ENCODE results near the gene USP12.

Gene USP12

GRCh38 chr13:27118428-27119054, 53.1 kb downstream of the USP12 start:
- H3K36me3 ChIP-seq (ENCODE audit: control insufficient read depth in 1 of 2, insufficient read depth in 2 of 2, low read length in 2 of 2), result peaks cover 2 to 4% of the 10 kb centered on the region in 2 donors
- no peaks in the 10 kb centered on the region for H3K27me3 ChIP-seq (ENCODE audit: low read depth, low read length)
- H3K4me3 ChIP-seq (ENCODE audit: low read depth in 1 of 2, low read length in 2 of 2), result no peak overlapping the region
- H3K9me3 ChIP-seq (ENCODE audit: control insufficient read depth in 1 of 2, low read length in 2 of 2), result no peaks in the 10 kb centered on the region
- peaks cover 7 to 20% of the 10 kb centered on the region in 2 donors for H3K4me1 ChIP-seq (ENCODE audit: control insufficient read depth in 1 of 2, insufficient read depth in 2 of 2, low read length in 2 of 2)
- no peak overlapping the region for H3K27ac ChIP-seq (ENCODE audit: low read length)

GRCh38 chr13:27117952-27118351, 53.7 kb downstream of the USP12 start:
- Histone ChIP-seq H3K36me3 (ENCODE audit: control insufficient read depth in 1 of 2, insufficient read depth in 2 of 2, low read length in 2 of 2) (peaks cover 3 to 4% of the 10 kb centered on the region in 2 donors), H3K4me1 (ENCODE audit: control insufficient read depth in 1 of 2, insufficient read depth in 2 of 2, low read length in 2 of 2) (peaks cover 7 to 20% of the 10 kb centered on the region in 2 donors), H3K27ac (ENCODE audit: low read length) (no peak overlapping the region), H3K4me3 (ENCODE audit: low read depth in 1 of 2, low read length in 2 of 2) (no peak overlapping the region), H3K9me3 (ENCODE audit: control insufficient read depth in 1 of 2, low read length in 2 of 2) (no peaks in the 10 kb centered on the region), H3K27me3 (ENCODE audit: low read depth, low read length) (no peaks in the 10 kb centered on the region)

GRCh38 chr13:27117158-27117557, 54.5 kb downstream of the USP12 start:
- Histone ChIP-seq H3K9me3 (ENCODE audit: control insufficient read depth in 1 of 2, low read length in 2 of 2) (no peaks in the 10 kb centered on the region), H3K27ac (ENCODE audit: low read length) (no peak overlapping the region), H3K4me1 (ENCODE audit: control insufficient read depth in 1 of 2, insufficient read depth in 2 of 2, low read length in 2 of 2) (peaks cover 7 to 20% of the 10 kb centered on the region in 2 donors), H3K27me3 (ENCODE audit: low read depth, low read length) (no peaks in the 10 kb centered on the region), H3K36me3 (ENCODE audit: control insufficient read depth in 1 of 2, insufficient read depth in 2 of 2, low read length in 2 of 2) (peaks cover 3 to 4% of the 10 kb centered on the region in 2 donors), H3K4me3 (ENCODE audit: low read depth in 1 of 2, low read length in 2 of 2) (no peak overlapping the region)

GRCh38 chr13:27113436-27113835, 58.2 kb downstream of the USP12 start:
- H3K27ac ChIP-seq (ENCODE audit: low read length), result no peak overlapping the region
- H3K4me3 ChIP-seq (ENCODE audit: low read depth in 1 of 2, low read length in 2 of 2), result no peak overlapping the region
- H3K9me3 ChIP-seq (ENCODE audit: control insufficient read depth in 1 of 2, low read length in 2 of 2), result no peaks in the 10 kb centered on the region

GRCh38 chr13:27112006-27112405, 59.6 kb downstream of the USP12 start:
- H3K36me3 ChIP-seq (ENCODE audit: control insufficient read depth in 1 of 2, insufficient read depth in 2 of 2, low read length in 2 of 2), result peaks cover 3 to 4% of the 10 kb centered on the region in 2 donors
- H3K27me3 ChIP-seq (ENCODE audit: low read depth, low read length), result no peaks in the 10 kb centered on the region
- H3K4me1 ChIP-seq (ENCODE audit: control insufficient read depth in 1 of 2, insufficient read depth in 2 of 2, low read length in 2 of 2), result no peaks in the 10 kb centered on the region
- H3K9me3 ChIP-seq (ENCODE audit: control insufficient read depth in 1 of 2, low read length in 2 of 2), result no peaks in the 10 kb centered on the region
- H3K27ac ChIP-seq (ENCODE audit: low read length), result no peak overlapping the region
- no peak overlapping the region for H3K4me3 ChIP-seq (ENCODE audit: low read depth in 1 of 2, low read length in 2 of 2)

More at GRCh38 chr13:27113436-27113835, 58.2 kb downstream of the USP12 start:
- peaks cover 3 to 4% of the 10 kb centered on the region in 2 donors for H3K36me3 ChIP-seq (ENCODE audit: control insufficient read depth in 1 of 2, insufficient read depth in 2 of 2, low read length in 2 of 2)
- peaks cover 4 to 12% of the 10 kb centered on the region in 2 donors for H3K4me1 ChIP-seq (ENCODE audit: control insufficient read depth in 1 of 2, insufficient read depth in 2 of 2, low read length in 2 of 2)
- no peaks in the 10 kb centered on the region for H3K27me3 ChIP-seq (ENCODE audit: low read depth, low read length)

GRCh38 chr13:27110056-27110746, 61.4 kb downstream of the USP12 start:
- Histone ChIP-seq H3K27me3 (ENCODE audit: low read depth, low read length) (no peaks in the 10 kb centered on the region), H3K4me1 (ENCODE audit: control insufficient read depth in 1 of 2, insufficient read depth in 2 of 2, low read length in 2 of 2) (no peaks in the 10 kb centered on the region), H3K4me3 (ENCODE audit: low read depth in 1 of 2, low read length in 2 of 2) (no peak overlapping the region), H3K36me3 (ENCODE audit: control insufficient read depth in 1 of 2, insufficient read depth in 2 of 2, low read length in 2 of 2) (peaks cover 5 to 7% of the 10 kb centered on the region in 2 donors), H3K9me3 (ENCODE audit: control insufficient read depth in 1 of 2, low read length in 2 of 2) (no peaks in the 10 kb centered on the region), H3K27ac (ENCODE audit: low read length) (no peak overlapping the region)

- Histone ChIP-seq H3K9me3 (ENCODE audit: control insufficient read depth in 1 of 2, low read length in 2 of 2) (no peaks in the 10 kb centered on the region), H3K27ac (ENCODE audit: low read length) (no peak overlapping the region), H3K4me3 (ENCODE audit: low read depth in 1 of 2, low read length in 2 of 2) (no peak overlapping the region), H3K36me3 (ENCODE audit: control insufficient read depth in 1 of 2, insufficient read depth in 2 of 2, low read length in 2 of 2) (peaks cover 5 to 12% of the 10 kb centered on the region in 2 donors), H3K4me1 (ENCODE audit: control insufficient read depth in 1 of 2, insufficient read depth in 2 of 2, low read length in 2 of 2) (no peaks in the 10 kb centered on the region), H3K27me3 (ENCODE audit: low read depth, low read length) (no peaks in the 10 kb centered on the region)
Observed at GRCh38 chr13:27106144-27106543, 65.5 kb downstream of the USP12 start.

- Histone ChIP-seq H3K4me3 (ENCODE audit: low read depth in 1 of 2, low read length in 2 of 2) (no peak overlapping the region), H3K4me1 (ENCODE audit: control insufficient read depth in 1 of 2, insufficient read depth in 2 of 2, low read length in 2 of 2) (no peaks in the 10 kb centered on the region), H3K36me3 (ENCODE audit: control insufficient read depth in 1 of 2, insufficient read depth in 2 of 2, low read length in 2 of 2) (peaks cover 5 to 16% of the 10 kb centered on the region in 2 donors), H3K27me3 (ENCODE audit: low read depth, low read length) (no peaks in the 10 kb centered on the region), H3K9me3 (ENCODE audit: control insufficient read depth in 1 of 2, low read length in 2 of 2) (no peaks in the 10 kb centered on the region), H3K27ac (ENCODE audit: low read length) (no peak overlapping the region)
Observed at GRCh38 chr13:27104606-27105005, 67.0 kb downstream of the USP12 start.

- H3K9me3 ChIP-seq (ENCODE audit: control insufficient read depth in 1 of 2, low read length in 2 of 2), result no peaks in the 10 kb centered on the region
- no peak overlapping the region for H3K4me3 ChIP-seq (ENCODE audit: low read depth in 1 of 2, low read length in 2 of 2)
- H3K36me3 ChIP-seq (ENCODE audit: control insufficient read depth in 1 of 2, insufficient read depth in 2 of 2, low read length in 2 of 2), result peaks cover 5 to 16% of the 10 kb centered on the region in 2 donors
- no peaks in the 10 kb centered on the region for H3K4me1 ChIP-seq (ENCODE audit: control insufficient read depth in 1 of 2, insufficient read depth in 2 of 2, low read length in 2 of 2)
- no peaks in the 10 kb centered on the region for H3K27me3 ChIP-seq (ENCODE audit: low read depth, low read length)
- H3K27ac ChIP-seq (ENCODE audit: low read length), result no peak overlapping the region
Observed at GRCh38 chr13:27101847-27102246, 69.8 kb downstream of the USP12 start.

- Histone ChIP-seq H3K4me3 (ENCODE audit: low read depth in 1 of 2, low read length in 2 of 2) (no peak overlapping the region), H3K27me3 (ENCODE audit: low read depth, low read length) (no peaks in the 10 kb centered on the region), H3K36me3 (ENCODE audit: control insufficient read depth in 1 of 2, insufficient read depth in 2 of 2, low read length in 2 of 2) (peaks cover 5 to 16% of the 10 kb centered on the region in 2 donors), H3K4me1 (ENCODE audit: control insufficient read depth in 1 of 2, insufficient read depth in 2 of 2, low read length in 2 of 2) (no peaks in the 10 kb centered on the region), H3K9me3 (ENCODE audit: control insufficient read depth in 1 of 2, low read length in 2 of 2) (no peaks in the 10 kb centered on the region), H3K27ac (ENCODE audit: low read length) (no peak overlapping the region)
Observed at GRCh38 chr13:27101289-27101688, 70.3 kb downstream of the USP12 start.

- H3K27ac ChIP-seq (ENCODE audit: low read length), result no peak overlapping the region
- H3K4me1 ChIP-seq (ENCODE audit: control insufficient read depth in 1 of 2, insufficient read depth in 2 of 2, low read length in 2 of 2), result no peaks in the 10 kb centered on the region
- peaks cover 8 to 9% of the 10 kb centered on the region in 2 donors for H3K36me3 ChIP-seq (ENCODE audit: control insufficient read depth in 1 of 2, insufficient read depth in 2 of 2, low read length in 2 of 2)
Observed at GRCh38 chr13:27097691-27098090, 73.9 kb downstream of the USP12 start.

More at GRCh38 chr13:27097691-27098090, 73.9 kb downstream of the USP12 start:
- no peaks in the 10 kb centered on the region for H3K9me3 ChIP-seq (ENCODE audit: control insufficient read depth in 1 of 2, low read length in 2 of 2)
- no peaks in the 10 kb centered on the region for H3K27me3 ChIP-seq (ENCODE audit: low read depth, low read length)
- no peak overlapping the region for H3K4me3 ChIP-seq (ENCODE audit: low read depth in 1 of 2, low read length in 2 of 2)

Data from muscle layer of duodenum (tissue), 2 donors.